ENCODE data around the gene SNX22.

SNX22 gene

DNA sequence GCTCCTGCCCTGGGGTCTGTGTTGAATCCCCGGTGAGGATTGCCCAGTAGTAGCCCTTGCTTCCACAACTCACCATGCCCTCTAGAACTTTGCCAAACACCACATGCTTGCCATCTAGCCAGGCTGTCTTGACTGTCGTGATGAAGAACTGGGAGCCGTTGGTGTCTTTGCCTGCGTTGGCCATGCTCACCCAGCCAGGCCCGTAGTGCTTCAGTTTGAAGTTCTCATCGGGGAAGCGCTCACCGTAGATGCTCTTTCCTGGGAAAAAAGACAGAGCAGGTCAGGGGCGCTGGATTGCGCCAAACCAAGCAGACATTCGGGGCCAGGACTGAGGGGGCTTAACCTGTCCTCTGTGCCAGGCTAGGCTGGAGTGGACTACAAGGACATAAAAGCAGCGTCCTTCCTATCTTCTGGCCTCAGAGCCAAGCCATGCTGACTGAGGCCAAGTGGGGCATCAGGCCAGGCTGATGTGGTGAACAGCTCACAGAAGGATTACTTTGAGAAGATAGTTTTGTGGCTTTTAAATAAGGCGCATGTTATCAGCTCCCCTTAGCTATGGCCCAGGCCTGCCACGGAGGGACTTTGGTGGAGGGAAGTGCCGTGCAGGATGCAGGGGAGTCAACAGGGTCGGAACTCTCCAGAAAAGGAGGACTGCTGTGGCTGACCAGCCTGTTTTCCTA is 5.3 kb downstream of the SNX22 start:
- DNase-seq (ENCODE audit: low read depth) = no peak

DNA sequence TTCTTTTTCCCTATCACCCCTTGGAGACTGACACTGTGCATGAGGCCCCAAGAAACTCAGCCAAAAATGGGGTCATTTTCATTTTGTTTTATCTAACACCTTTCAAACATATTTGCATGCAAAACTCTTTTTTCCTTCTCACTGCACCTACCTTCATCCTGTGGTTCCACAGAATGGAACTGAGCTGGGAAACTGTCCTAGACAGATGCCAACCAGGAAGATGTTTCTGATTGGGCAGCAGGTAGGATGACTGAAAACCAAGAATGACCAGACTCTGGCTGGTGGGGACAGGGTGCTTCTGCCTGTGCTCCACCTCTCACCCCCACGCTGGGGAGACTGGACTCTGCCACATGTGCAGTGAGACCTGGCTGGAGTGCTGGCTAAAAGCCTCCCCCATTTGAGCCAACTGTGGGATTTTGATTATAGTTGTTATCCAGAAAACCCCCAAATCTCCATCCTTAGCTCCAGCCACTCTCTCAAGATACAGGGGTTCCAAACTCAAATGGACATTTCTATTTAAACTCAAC is 6.1 kb downstream of the SNX22 start:
- no peak for DNase-seq (ENCODE audit: low read depth)

DNA sequence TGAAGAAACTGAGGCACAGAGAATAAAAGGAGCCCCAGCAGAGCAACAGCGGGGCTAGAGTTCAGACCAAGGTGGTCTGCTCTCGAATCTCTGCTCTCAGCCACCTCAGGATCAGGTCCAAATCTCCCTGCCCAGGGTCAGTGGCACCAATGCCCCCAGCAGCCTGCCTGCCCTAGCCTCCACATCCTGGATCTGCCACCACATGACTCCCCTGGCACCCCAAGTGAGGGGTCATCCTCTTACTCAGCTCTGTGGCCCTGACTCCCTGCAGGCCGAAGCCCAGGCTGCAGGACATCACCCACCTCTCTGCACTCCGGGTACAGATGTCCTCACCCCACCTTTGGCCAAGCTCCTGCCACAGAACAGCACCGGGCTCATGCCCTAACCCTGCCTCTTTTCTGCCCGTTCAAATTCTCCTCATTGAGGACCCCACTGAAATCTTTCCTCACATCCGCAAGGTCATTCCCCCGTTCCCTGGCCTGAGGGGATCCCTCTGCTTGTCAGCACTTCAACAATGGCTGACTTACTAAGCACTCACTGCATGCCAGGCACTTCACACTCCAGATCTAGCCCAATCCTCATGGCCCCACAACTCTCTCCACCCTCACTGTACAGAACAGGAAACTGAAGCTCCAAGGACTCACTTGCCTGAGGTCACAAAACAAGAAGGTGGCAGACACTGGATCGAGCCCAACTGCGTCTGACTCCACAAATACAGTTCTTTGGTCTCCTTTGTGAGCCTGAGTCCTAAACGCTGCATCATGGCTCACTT is 7.0 kb downstream of the SNX22 start:
- DNase-seq (ENCODE audit: low read depth) = no peak

DNA sequence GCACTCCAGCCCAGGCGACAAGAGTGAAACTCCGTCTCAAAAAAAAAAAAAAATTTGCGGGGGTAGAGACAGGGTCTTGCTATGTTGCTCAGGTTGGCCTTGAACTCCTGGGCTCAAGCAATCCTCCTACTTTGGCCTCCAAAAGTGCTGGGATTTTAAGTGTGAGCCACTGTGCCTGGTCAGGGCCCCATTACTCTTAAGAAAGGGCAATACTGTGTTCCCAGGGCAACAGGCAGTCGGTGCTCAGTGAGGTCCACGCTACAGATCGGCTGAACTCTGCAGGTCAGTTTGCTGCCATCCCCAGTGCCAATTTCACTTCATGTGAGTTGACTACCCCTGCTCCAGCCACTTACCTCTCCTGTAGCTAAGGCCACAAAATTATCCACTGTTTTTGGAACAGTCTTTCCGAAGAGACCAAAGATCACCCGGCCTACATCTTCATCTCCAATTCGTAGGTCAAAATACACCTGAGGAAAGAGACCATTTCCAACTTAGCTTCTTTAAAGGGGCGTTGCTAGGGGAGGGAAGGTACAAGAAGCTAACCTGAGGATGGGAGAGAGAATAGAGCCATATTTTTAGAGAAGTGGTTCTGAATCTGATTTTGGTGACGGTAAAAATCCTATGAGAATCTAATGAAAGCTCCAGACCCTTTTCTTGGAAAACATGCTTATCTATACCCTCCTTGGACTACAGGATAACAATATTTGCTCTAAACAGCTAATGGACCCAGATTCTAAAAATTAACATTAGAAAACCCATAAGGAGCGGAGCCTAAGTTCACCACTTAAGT is 10.4 kb downstream of the SNX22 start:
- no peak for DNase-seq (ENCODE audit: low read depth)

DNA sequence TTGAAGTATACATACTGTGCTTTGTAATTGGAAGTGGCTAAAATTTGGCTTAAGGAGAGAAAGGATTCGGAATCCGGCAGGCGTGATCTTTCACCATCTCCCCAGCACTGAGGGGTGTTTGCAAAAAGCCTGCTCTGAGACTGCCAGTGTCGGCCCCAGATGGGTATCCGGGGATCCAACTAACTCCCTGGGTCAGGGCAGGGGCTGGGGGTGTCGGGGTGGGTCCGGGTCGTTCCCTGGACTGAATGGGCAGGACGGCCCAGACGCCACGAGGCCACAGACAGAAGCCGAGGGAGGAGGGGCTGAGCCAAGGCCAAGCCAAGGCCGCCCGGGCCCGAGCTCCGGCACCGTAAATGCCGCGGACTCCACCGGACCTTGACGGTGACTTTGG is 10.9 kb downstream of the SNX22 start:
- DNase-seq (ENCODE audit: low read depth) = no peak

DNA sequence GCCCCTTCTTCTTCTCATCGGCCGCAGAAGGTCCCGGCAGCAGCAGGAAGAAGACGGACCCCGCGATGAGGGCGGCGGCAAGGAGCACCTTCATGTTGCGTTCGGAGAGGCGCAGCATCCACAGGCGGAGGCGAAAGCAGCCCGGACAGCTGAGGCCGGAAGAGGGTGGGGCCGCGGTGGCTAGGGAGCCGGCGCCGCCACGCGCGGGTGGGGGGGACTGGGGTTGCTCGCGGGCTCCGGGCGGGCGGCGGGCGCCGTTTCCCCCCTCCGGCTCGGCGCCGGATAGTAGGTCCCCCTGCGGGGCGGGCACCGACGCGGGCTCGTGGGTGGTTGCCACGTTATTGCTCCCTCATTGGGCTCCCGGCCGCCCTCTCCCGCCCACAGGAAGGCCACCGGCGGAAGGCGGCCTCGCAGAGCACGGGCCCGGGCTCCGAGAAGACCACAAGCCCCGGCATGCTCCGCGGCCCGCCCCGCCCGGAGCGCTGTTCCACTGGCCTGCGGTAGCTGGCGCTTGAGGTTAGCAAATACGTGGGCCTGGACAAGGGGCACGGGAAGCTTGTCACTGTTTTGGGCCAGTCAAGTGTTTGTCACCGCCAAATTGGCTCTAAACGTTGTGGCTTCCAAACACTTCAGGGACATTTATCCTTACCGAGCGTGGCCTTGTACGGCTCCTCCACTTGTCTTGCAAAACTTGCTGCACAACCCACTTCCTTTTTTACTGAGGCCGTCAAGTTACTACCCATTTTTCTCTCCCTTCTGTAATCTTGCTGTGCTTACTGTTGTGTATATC is 11.5 kb downstream of the SNX22 start, which contains the start of gene PPIB:
Gene PPIB (minus strand): TSS at position 154 of the 790 bp plus-strand sequence. CDS start 36 bp downstream, at position 118.
- peak; percentile 96 for DNase-seq (ENCODE audit: low read depth)

DNA sequence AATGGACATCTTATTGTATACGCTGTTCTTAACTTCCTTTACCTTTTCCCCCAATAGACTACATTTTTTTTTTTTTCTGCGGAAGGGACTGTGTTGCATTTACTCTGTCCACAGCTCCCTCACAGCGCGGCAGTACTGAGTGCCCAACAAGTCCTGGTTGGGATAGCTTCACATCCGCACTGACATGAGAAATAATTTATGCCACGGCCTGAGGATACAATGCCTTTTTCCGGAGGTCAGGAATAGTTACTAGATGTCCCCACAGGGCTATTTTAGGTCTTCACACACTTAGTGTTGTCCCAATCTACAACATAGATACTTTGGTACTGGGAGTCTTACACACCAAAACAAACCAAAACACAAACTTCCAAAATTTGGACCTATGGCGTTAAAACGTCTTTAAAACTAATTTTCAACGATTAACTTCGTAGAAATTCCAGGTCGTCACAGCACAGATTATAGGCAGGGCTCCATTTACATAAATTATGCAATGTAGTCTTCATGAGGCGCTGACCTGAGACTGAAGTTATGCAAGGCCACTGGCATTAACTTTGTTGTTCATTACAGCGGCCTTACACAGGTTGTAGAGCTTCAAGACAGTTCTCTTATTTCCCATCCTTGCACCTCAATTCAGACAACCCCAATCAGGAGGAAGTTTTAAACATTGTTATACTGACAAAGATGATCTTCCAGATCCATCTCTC is 12.3 kb downstream of the SNX22 start:
- no peak for DNase-seq (ENCODE audit: low read depth)

DNA sequence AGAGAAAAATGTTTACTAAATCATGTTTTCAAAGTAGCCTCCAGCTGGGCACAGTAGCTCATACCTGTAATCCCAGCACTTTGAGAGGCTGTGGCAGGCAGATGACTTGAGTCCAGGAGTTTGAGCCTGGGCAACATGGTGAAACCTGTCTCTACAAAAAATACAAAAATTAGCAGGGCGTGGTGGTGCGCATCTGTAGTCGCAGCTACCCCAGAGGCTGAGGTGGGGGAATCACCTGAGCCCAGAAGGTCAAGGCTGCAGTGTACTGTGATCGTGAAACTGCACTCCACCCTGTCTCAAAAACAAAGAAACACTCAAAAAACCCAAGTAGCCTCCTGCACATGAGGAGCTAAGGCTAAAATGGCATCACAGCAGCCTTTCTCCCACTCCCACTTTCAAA is 12.9 kb downstream of the SNX22 start:
- DNase-seq (ENCODE audit: low read depth) = no peak

DNA sequence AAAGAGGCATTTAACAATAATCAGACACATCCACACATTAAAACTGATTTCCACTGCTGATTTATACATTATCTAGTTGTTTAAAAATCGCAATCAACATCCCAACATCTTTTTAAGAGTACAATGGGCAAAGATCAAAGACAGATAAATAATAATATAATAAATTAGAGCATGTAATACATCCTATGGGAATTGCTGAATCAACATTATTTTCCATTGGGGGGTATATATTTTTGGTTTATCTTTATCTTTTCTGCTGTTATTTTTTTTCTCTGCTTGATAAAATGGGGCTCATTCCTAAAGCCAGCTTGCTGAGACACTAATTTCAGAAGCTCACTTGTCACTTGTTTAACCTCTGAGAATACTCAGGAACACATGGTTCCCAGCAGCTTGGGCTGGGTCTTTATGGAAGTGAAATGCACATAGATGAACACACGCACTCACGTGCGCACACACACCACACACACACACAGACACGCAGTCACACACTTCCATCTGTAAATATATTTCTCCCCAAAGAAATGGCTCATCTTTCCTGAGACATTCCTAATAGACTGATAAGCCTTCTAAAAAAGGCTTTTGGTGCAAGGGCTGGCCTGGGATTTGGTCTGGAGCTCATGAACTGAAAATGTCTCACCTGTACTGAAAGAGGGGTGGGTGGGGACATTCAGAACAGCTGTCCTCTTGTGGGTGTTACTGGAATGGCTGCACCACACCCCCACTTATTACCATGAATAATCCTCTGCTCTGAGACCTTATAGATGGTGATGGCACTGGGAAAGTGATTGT is 14.8 kb downstream of the SNX22 start:
- no peak for DNase-seq (ENCODE audit: low read depth)

DNA sequence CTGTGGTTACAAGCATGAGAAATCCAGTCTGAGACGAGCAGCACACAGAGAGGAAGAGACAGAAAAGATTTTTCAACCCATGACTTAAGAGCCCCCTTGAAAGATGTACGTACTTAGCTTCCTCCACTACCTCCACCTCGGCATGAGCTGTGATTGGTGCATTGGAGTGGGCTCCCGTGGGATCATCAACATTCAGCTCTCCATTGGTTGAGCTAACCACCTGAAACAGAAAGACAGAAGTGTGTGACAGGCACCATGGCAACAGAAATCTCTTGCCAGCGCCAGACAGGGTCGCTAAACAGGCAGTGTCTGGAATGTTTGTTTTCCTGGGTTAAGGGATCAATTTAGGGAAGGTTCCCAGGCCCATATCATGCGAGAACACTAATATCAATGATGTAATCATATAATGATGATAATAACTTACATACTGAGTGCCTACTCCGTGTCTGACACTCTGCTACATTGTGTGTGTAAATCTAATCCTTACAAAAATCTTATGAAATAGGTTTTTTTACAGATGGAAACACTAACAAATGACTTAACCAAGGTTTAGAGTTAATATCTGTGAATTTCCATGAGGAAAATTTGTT is 28.8 kb downstream of the SNX22 start:
- DNase-seq (ENCODE audit: low read depth) = no peak

DNA sequence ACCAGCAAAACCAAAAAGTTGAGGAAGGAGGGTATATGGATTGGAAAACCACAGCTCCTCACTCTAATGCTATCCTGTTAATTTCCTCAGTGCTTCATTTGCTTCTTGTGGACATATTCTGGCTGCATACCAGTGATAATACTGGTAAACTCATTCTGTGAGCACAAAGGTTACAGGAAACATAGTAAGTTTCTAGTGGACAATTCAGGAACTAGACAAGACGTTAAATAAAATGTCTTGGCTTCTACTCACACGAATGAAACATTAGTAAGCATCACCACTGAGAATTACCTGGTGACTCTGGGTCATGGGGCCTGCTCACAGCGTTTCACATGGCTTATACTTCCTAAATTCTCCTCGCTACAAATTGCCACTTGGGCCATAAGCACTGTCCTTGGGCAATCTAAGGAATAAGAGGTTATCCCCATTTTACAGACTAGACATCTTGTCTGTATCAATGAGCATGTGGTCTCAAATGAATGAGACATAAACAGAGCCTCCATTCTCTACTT is 31.4 kb downstream of the SNX22 start:
- DNase-seq (ENCODE audit: low read depth) = no peak

DNA sequence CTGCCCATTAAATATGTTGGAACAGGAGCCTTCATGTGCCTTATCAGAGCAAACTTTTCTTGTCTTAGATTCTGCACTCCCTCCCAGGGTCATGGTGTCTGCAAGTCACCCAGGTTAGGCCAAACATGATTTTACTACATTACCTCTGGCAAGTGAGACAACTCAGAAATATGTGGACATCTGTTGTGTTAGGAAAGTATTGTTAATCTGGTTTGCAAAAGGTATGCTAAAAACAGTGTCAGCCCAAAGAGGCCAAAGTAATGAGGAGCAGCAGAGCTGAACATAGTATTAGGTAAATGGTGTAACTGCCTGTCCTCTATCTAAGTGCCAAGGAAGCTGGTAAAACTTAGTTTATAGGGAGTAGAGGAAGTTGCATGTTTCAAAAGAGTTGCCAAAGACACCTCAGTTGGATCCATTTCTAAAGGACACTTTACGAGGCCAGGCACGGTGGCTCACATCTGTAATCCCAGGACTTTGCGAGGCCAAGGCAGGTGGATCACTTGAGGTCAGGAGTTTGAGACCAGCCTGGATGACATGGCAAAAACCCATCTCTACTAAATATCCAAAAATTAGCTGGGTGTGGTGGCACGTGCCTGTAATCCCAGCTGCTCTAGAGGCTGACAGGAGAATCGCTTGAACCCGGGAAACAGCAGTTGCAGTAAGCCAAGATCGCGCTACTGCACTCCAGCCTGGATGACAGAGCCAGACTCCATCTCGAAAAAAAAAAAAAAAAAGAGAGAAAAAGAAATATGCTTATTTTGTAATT is 33.8 kb downstream of the SNX22 start:
- DNase-seq (ENCODE audit: low read depth) = no peak

DNA sequence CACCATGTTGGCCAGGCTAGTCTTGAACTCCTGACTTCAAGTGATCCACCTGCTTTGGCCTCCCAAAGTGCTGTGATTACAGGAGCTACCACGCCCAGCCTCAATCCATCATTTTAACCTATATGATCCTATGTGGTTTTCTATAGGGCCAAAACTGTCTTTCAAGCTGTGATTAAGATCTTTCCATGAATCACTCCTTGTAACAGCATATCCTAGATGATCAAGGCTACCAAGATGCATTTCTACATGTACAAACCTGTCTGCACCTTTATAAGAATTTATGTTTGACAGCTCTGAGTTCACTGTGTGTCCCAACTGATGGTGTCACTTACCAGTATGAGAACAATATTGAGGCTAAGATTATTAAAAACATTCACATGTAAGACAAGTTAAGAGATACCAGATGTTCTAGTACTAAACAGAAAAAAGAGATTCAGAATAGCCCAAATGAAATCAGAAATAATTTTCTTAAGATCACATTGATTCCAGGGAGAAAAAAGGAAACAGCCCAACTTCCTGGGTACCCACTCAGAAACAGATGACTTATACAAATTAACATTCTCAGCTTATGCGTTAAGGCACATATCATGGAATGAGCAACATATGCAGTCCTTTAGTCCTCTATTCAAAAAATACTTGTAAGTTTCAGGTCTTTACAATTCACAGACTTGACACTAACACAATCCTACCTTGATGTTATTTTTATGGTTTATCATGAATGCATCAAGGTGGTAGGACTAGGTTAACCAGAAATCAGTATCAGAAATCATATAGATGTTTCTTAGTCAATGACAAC is 36.1 kb downstream of the SNX22 start:
- no peak for DNase-seq (ENCODE audit: low read depth)

DNA sequence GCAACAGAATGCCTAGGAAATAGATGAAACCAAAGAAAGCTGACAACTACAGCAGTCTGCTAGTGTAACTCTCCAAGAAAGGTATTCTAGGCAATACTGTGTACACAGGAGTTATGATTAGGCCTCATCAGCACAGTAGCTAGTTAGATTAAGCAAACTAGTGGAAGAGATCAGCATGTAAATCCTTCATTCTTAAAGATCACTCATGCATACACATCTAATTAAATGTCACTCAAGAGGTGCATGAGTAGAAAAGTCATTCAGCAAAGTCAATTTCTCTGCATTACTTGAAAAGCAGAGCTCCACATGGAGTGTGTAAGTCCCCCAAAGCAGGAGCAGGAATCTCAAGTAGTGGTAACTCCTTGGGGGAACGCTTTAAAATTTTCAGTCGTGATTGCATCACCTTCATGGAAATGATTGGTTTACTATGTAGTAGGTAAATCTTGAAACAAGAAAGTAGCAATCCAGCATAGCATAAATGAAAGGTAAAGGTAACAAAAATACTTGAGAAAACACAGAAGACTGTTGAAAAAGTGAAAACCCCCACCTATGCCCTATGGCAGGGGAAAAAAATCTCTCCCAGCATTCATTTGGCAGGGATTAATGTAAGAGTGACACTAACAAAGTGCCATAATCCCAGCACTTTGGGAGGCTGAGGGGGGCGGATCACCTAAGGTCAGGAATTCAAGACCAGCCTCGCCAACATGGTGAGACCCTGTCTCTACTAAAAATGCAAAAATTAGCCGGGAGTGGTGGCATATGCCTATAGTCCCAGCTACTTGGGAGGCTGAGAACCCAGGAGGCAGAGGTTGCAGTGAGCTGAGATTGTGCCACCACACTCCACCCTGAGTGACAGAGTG is 40.7 kb downstream of the SNX22 start:
- DNase-seq (ENCODE audit: low read depth) = no peak

DNA sequence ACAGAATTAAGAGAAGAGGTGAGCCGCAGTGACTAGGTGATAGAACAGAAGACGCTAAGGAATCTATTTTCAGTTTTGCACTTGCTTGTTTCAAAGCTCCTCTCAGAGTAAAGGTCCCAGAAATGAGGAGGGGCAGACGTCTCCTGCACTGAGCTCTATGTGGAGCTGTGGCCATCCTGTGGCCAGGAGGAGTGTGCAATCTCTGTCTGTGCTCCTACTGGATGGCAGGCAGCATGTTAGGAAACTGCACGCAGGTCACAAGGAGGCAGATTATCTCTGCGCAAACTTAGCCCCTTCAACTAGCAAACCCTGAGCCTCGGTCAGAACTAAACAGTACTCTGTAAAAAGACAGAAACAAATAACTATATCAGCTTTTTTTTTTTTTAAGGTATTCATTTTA is 42.4 kb downstream of the SNX22 start:
- no peak for DNase-seq (ENCODE audit: low read depth)

DNA sequence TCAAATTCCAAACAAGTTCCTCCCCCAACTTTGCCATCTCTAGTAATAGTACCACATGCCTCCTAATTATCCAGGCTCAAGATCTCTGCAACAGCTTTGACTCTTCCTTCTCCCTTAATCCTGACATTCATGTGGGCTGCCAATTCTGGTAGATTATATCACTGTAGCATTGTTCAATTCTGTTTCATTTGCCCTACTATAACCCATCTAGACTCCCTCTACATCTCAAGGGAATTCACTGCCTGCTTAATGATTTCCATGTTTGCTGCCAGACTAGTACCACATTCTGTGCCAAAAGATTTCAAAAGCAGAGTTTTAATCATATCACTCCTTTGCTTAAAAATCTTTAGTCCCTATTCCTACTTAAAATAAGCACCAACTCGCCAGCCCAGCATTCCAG is 45.9 kb downstream of the SNX22 start:
- peak; percentile 59 for DNase-seq (ENCODE audit: low read depth)

DNA sequence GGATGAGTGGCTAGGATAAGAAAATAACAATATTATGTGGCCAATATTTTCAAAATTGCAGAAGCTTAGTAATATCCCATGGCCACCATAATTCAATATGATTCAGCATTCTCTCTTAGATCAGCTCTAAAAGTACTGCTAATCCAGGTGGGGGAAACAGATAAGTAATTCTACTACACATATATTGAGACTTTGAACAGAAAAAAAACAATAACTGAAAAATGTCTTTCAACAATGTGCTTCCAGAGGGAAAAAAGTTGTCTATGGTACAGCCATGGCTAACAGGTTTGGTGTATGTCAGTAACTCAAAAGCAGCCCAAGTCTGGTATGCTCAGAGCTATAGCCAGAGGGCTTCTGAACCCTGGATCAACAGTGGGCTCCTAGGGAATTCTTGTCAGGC is 53.7 kb downstream of the SNX22 start:
- no peak for DNase-seq (ENCODE audit: low read depth)

Data from GM04504 (cell line).